ENCODE results near the gene CRACDL.

The CRACDL gene

GRCh38 chr2:98800330-98801064, 135.5 kb downstream of the CRACDL start:
- DNase-seq, result no peak

GRCh38 chr2:98799375-98800329, 136.4 kb downstream of the CRACDL start:
- DNase-seq, result no peak

- no peak for DNase-seq
Observed at GRCh38 chr2:98796775-98797544, 139.1 kb downstream of the CRACDL start.

- DNase-seq, result no peak
Observed at GRCh38 chr2:98795891-98796676, 139.9 kb downstream of the CRACDL start.

- DNase-seq, result no peak
Observed at GRCh38 chr2:98793897-98794830, 141.9 kb downstream of the CRACDL start.

- no peak for DNase-seq
Observed at GRCh38 chr2:98793275-98793674, 142.8 kb downstream of the CRACDL start.

- no peak for DNase-seq
Observed at GRCh38 chr2:98790221-98790620, 145.8 kb downstream of the CRACDL start.

- DNase-seq, result no peak
Observed at GRCh38 chr2:98787700-98788099, 148.3 kb downstream of the CRACDL start.

- DNase-seq, result no peak
Observed at GRCh38 chr2:98786179-98786578, 149.8 kb downstream of the CRACDL start.

- no peak for DNase-seq
Observed at GRCh38 chr2:98782570-98782969, 153.5 kb downstream of the CRACDL start.

GRCh38 chr2:98781822-98782221, 154.2 kb downstream of the CRACDL start:
- no peak for DNase-seq

- no peak for DNase-seq
Observed at GRCh38 chr2:98778741-98779483, 157.1 kb downstream of the CRACDL start.

GRCh38 chr2:98778151-98778550, 157.9 kb downstream of the CRACDL start:
- DNase-seq, result no peak

- DNase-seq, result no peak
Observed at GRCh38 chr2:98777710-98778109, 158.3 kb downstream of the CRACDL start.

GRCh38 chr2:98777076-98777475, 158.9 kb downstream of the CRACDL start:
- no peak for DNase-seq

- DNase-seq, result no peak
Observed at GRCh38 chr2:98776136-98776535, 159.9 kb downstream of the CRACDL start.

GRCh38 chr2:98775146-98775986, 160.7 kb downstream of the CRACDL start:
- no peak for DNase-seq

GRCh38 chr2:98773907-98774306, 162.1 kb downstream of the CRACDL start:
- DNase-seq, result no peak

GRCh38 chr2:98773169-98773568, 162.9 kb downstream of the CRACDL start:
- DNase-seq, result no peak

- no peak for DNase-seq
Observed at GRCh38 chr2:98772536-98772935, 163.5 kb downstream of the CRACDL start.
